Fibroblast of the aortic adventitia (primary cell): Measurements from ENCODE around the gene SH3PXD2A. TPM values are rescaled to one million over a fixed set of nuclear protein-coding genes. Genes with fewer than 3 reads are reported as not detected.

Source experiments
- DNase-seq: peaks from one replicate; pipeline ENCODE4 v3.0.0-alpha.2; 2010; ENCODE audit warnings: low read depth
- H3K4me3 ChIP-seq: 2 replicates; pipeline ENCODE4 v1.5.1; 2011; ENCODE audit warnings: low read depth, mild to moderate bottlenecking, control low read depth, low read length, moderate library complexity
- total RNA-seq: library from RNA; depleted of rRNA; stranded (reverse); fragments of >200 nt; gene quantifications from 2 replicates; pipeline ENCODE4 v1.2.3, GENCODE V29; 2012; ENCODE audit warnings: low replicate concordance
- TF ChIP-seq, protein P1 (sequence below): IDR thresholded peaks from 2 replicates; pipeline ENCODE4 v1.5.1; 2011; ENCODE audit warnings: mild to moderate bottlenecking, low read length, control low read depth, inconsistent platforms; ENCODE audit not compliant: insufficient read depth

SH3PXD2A gene
- total RNA-seq, 1 donor, result 20.4 TPM

DNA sequence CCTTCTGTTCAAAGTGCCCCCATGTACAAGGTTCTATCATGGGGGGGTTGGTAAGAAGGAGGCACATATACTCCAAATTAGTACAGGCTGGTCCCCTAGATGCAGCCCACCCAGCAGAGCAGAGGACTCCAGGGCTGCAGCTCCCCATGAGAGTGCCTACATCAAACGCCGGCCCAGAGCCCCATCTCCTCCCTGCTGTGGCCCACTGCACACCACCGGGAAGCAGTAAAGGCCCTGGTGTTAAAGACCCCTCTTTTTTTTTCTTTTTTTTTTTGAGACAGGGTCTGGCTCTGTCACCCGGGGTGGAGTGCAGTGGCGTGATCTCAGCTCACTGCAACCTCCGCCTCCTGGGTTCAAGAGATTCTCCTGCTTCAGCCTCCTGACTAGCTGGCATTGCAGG lies 47.4 kb downstream of the SH3PXD2A start:
- TF ChIP-seq, protein P1, sequence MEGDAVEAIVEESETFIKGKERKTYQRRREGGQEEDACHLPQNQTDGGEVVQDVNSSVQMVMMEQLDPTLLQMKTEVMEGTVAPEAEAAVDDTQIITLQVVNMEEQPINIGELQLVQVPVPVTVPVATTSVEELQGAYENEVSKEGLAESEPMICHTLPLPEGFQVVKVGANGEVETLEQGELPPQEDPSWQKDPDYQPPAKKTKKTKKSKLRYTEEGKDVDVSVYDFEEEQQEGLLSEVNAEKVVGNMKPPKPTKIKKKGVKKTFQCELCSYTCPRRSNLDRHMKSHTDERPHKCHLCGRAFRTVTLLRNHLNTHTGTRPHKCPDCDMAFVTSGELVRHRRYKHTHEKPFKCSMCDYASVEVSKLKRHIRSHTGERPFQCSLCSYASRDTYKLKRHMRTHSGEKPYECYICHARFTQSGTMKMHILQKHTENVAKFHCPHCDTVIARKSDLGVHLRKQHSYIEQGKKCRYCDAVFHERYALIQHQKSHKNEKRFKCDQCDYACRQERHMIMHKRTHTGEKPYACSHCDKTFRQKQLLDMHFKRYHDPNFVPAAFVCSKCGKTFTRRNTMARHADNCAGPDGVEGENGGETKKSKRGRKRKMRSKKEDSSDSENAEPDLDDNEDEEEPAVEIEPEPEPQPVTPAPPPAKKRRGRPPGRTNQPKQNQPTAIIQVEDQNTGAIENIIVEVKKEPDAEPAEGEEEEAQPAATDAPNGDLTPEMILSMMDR, result no peak
- no peak for DNase-seq
- H3K4me3 ChIP-seq, result no peak overlapping the region

DNA sequence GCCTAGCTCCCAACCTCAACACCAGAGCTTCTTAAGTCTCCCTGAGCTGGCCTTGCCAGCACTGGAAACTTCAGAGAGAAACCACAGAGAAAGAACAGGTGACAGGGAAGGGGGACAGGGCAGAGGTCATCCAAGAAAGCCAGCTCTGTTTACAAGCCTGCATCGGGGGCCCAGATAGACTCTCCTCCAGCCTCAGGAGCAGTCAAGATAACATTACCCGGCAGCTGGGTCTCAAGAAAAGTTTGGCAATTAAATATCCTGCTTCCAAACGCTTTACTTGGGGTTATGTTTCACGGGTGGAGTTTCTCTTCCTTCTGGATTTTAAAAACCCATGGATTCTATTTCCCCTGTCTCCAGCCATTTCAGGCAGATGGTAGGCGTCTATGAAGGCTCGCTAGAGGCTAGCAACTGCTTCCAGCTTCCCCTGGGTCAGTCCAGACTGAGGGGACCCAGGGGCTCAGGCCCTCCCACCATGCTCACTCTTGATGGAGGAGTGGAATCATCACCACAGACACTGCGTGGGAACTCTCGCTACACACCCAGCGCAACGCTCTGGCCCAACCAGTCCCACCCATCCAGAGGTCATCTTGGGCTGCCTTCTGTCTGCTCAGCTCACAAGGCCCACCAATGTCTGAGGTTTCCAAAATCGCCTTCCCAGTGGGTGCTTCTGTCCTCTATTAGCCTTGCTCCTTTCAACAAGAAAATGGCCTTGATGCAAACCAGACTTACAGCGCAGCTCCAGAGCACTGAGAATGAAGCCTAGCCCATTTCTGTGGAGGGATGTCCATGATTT lies 48.8 kb downstream of the SH3PXD2A start:
- DNase-seq, result no peak
- TF ChIP-seq, protein P1, result no peak

DNA sequence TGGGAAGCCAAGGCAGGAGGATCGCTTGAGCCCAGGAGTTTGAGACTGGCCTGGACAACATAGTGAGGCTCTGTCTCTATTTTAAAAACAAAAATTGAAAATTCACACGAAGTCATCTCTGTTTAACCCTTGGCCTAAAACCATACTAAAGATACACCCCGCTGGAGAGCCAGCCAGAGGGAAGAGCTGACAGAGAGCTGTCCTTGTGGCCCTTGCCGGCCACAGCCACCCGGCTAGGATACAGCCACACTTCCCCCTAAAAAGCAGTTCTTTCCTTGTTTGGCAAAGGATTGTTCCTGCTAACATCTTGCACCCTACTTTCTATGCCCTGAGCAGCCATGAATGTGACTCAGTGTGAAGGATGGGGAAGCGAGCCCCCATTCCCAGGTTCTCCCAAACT lies 49.6 kb downstream of the SH3PXD2A start:
- TF ChIP-seq, protein P1, result no peak
- no peak overlapping the region for H3K4me3 ChIP-seq
- DNase-seq, result no peak

More for the DNA sequence above, 48.8 kb downstream of the SH3PXD2A start:
- H3K4me3 ChIP-seq, result no peak overlapping the region

DNA sequence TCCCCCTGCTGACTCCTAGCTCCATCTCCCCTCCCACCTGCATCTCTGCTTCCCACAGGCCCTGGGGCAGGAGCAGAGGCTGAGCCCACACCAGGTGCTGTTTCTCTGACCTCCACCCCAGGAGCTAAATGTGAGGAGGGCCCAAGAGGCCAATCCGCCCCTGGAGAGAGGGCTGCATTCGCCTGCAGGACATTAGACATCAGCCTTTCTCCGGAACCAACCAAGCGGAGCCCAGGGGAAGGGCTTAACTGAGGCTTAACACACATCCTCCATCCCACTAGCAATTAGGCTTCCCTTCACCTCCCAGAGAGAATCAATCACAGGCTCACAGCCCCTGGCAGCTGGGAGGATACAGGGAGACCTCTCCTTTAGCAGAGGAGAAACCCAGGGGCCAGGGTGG lies 50.5 kb downstream of the SH3PXD2A start:
- TF ChIP-seq, protein P1, result no peak
- DNase-seq, result no peak
- no peak overlapping the region for H3K4me3 ChIP-seq

DNA sequence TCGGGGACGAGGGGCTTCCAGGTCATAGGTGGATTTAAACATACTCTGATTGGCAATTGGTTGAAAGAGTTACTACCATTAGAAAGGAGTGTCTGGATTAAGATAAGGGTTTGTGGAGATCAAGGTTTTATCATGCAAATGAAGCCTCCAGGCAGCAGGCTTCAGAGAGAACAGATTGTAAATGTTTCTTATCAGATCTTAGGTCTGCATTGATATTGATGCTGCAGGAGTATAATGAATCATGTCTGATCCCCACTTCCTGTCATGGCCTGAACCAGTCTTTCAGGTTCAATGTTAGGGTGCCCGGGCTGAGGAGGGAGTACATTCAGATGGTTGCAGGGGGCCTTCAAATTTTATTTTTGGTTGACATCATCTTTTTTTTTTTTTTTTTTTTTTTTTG lies 51.4 kb downstream of the SH3PXD2A start:
- DNase-seq, result no peak

DNA sequence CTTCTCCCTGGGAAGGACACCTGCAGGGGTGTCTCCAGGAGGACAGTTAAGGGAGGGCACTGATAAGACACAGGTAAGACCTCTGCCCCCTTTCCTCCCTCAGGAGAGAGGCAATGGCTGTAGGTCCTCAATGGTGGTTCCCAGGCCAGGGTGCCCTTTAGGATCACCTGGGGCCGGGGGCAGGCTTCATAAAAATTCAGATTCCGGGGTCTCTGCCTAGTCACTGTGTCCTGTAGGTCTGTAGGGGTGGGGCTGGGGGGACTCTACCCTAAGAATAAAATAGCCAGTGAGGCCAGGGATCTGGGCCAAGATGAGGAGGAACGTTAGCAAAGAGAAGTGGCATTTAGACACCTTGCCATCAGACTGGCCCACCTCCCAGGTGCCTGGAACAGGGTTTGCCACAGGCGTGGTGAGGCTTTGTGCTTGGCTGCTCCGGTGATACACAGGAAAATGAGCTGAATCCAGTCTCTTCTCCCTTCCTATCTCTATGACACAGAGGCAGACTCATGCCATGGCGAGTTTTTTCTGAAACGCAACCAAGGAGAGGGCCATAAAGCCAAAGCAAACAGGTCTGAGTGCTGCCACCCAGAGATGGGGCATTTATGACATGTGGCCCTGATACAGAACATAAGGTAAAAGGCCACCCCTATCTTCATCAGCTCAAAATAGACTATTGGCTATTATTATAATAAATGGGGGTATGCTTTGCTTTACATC lies 52.6 kb downstream of the SH3PXD2A start:
- no peak for DNase-seq
- H3K4me3 ChIP-seq, result no peak overlapping the region
- TF ChIP-seq, protein P1, result no peak

More for the DNA sequence above, 51.4 kb downstream of the SH3PXD2A start:
- H3K4me3 ChIP-seq, result no peak overlapping the region
- TF ChIP-seq, protein P1, result no peak
